K562 (cell line): ENCODE data around the gene RNF168. TPM values are rescaled to one million over a fixed set of nuclear protein-coding genes. Genes with fewer than 3 reads are reported as not detected.

ENCODE experiments used
- BHLHE40 ChIP-seq: IDR thresholded peaks from 2 replicates; pipeline ENCODE4 v1.6.1; 2011; ENCODE audit warnings: low read length, improper control_type of control experiment
- CXXC5 ChIP-seq: fragments of 250-450 bp; sonication (Bioruptor Pico); IDR thresholded peaks from 2 replicates; pipeline ENCODE4 v1.8.0; 2022; ENCODE audit warnings: inconsistent platforms, mild to moderate bottlenecking, moderate library complexity
- POLR2AphosphoS5 ChIP-seq: IDR thresholded peaks from 2 replicates; pipeline ENCODE4 v1.6.1; 2011; ENCODE audit warnings: mild to moderate bottlenecking, low read depth, low read length, moderate library complexity; ENCODE audit not compliant: control insufficient read depth, insufficient read depth
- RAD21 ChIP-seq, 2 experiments: fragments of 250-450 bp in 1 of 2; fragments of 450-650 bp in 1 of 2; sonication (Bioruptor Pico) in 1 of 2; formaldehyde crosslinking in 1 of 2; IDR thresholded peaks in 1 of 2; conservative IDR thresholded peaks in 1 of 2; 2 replicates each; pipeline versions ENCODE4 v1.4.0 to v1.8.0; 2020 to 2022; ENCODE audit warnings: mild to moderate bottlenecking in 2 of 2, moderate library complexity in 1 of 2
- TFE3 ChIP-seq: fragments of 450-650 bp; formaldehyde crosslinking; IDR thresholded peaks from 2 replicates; pipeline ENCODE4 v1.4.0; 2020; ENCODE audit warnings: mild to moderate bottlenecking, mixed read lengths
- ZBTB17 ChIP-seq: fragments of 450-650 bp; formaldehyde crosslinking; IDR thresholded peaks from 2 replicates; pipeline ENCODE4 v1.4.0; 2020; ENCODE audit warnings: mild to moderate bottlenecking
- ZNF143 ChIP-seq: sonication (generic); formaldehyde crosslinking; IDR thresholded peaks from 2 replicates; pipeline ENCODE4 v1.9.0; 2022; ENCODE audit warnings: mild to moderate bottlenecking, missing genetic modification reagents
- ZNF23 ChIP-seq: fragments of 250-450 bp; sonication (Bioruptor Pico); IDR thresholded peaks from 2 replicates; pipeline ENCODE4 v1.4.0; 2020; ENCODE audit warnings: mild to moderate bottlenecking
- ZNF41 ChIP-seq: fragments of 250-450 bp; sonication (Bioruptor Pico); conservative IDR thresholded peaks from 2 replicates; pipeline ENCODE4 v1.4.0; 2020; ENCODE audit warnings: mild to moderate bottlenecking
- polyA plus RNA-seq, 8 experiments: library from polyadenylated mRNA; depleted of rRNA in 4 of 8; stranded (reverse) in 5 of 8; unstranded in 3 of 8; fragments of >200 nt; fragmentation: Nextera tagmentation in 2 of 8; fragmentation: Illumina TruSeq in 1 of 8; extraction: Ambion mirVana in 2 of 8; extraction: Trizol in 1 of 8; gene quantifications; 2 replicates each; pipeline versions ENCODE4 v1.2.1 to v1.2.3, GENCODE V29; 2011 to 2014; ENCODE audit warnings: inconsistent platforms in 1 of 8, missing spikeins in 1 of 8
- total RNA-seq, 7 experiments: library from RNA; depleted of rRNA in 6 of 7; stranded (reverse); fragments of >200 nt in 6 of 7; fragmentation: Illumina TruSeq in 2 of 7; extraction: Trizol in 2 of 7; gene quantifications; 2 replicates each; pipeline versions ENCODE4 v1.2.1 to v1.2.3, GENCODE V29; 2011 to 2021; ENCODE audit warnings: low replicate concordance in 1 of 7
- TF ChIP-seq, protein P1 (sequence below), 2 experiments: fragments of 450-650 bp; formaldehyde crosslinking in 1 of 2; IDR thresholded peaks; 2 replicates each; pipeline versions ENCODE4 v1.4.0 to v1.6.1; 2014 to 2020; ENCODE audit warnings: mild to moderate bottlenecking in 2 of 2, borderline replicate concordance in 1 of 2, low read depth in 1 of 2
- TF ChIP-seq, protein P2 (sequence below), 2 experiments: fragments of 250-450 bp in 1 of 2; fragments of 450-650 bp in 1 of 2; sonication (Bioruptor Pico) in 1 of 2; IDR thresholded peaks; 2 replicates each; pipeline versions ENCODE4 v1.6.1 to v1.8.0; 2016 to 2021; ENCODE audit warnings: mild to moderate bottlenecking in 2 of 2, moderate library complexity in 2 of 2, missing compliant biosample characterization in 1 of 2, missing genetic modification characterization in 1 of 2
- TF ChIP-seq, protein P3 (sequence below): fragments of 450-650 bp; IDR thresholded peaks from 2 replicates; pipeline ENCODE4 v1.6.1; 2018; ENCODE audit not compliant: partially characterized antibody

RNF168 gene
- total and polyA plus RNA-seq, 9 of the 15 experiments (the other 6 are each of a cell fraction or from before 2014, with no cell fraction given), result 6.0 to 32.1 (median 16.6) TPM

DNA sequence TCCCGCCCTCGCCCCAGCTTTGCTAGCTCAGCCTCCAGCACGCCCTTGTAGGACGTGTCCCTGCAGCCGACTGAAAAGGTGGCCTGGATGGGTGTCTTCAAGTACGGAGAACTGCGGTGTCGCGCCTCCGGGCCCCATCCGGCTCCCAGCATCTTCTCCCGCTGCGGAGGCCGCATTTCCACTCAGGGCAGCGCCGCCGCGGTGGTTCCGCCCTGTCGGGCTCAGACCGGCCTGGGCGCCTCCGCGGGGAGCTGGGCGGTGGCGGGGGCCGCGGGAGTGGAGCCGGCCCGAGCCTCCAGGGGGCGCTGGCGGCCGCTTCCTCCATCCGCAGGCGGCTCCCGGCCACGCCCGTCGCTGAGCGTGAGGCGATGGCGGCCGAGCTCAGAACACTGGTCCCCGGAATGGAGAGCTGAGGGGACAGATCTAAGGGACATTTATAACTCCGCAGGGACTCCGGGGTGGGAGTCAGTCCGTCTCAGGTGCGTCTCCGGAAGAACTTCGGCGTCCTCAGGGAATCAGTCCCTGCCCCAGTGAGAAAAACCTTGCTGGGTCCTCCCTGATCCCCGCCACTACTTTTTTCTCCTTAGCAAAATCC lies 25.2 kb upstream of the RNF168 start (continued):
- TF ChIP-seq, protein P1, sequence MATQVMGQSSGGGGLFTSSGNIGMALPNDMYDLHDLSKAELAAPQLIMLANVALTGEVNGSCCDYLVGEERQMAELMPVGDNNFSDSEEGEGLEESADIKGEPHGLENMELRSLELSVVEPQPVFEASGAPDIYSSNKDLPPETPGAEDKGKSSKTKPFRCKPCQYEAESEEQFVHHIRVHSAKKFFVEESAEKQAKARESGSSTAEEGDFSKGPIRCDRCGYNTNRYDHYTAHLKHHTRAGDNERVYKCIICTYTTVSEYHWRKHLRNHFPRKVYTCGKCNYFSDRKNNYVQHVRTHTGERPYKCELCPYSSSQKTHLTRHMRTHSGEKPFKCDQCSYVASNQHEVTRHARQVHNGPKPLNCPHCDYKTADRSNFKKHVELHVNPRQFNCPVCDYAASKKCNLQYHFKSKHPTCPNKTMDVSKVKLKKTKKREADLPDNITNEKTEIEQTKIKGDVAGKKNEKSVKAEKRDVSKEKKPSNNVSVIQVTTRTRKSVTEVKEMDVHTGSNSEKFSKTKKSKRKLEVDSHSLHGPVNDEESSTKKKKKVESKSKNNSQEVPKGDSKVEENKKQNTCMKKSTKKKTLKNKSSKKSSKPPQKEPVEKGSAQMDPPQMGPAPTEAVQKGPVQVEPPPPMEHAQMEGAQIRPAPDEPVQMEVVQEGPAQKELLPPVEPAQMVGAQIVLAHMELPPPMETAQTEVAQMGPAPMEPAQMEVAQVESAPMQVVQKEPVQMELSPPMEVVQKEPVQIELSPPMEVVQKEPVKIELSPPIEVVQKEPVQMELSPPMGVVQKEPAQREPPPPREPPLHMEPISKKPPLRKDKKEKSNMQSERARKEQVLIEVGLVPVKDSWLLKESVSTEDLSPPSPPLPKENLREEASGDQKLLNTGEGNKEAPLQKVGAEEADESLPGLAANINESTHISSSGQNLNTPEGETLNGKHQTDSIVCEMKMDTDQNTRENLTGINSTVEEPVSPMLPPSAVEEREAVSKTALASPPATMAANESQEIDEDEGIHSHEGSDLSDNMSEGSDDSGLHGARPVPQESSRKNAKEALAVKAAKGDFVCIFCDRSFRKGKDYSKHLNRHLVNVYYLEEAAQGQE (IDR thresholded peaks at IDR 0.05; ENCODE audit: borderline replicate concordance), result peak; percentile 71; the same call in 1 of the 2 replicates
- TF ChIP-seq, protein P1 (CRISPR knock-in tag; IDR thresholded peaks at IDR 0.05; ENCODE audit: low read depth), result peak; percentile 55; the same call in 1 of the 2 replicates
- TF ChIP-seq, protein P2, sequence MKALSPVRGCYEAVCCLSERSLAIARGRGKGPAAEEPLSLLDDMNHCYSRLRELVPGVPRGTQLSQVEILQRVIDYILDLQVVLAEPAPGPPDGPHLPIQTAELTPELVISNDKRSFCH (CRISPR knock-in tag; IDR thresholded peaks at IDR 0.05), result no peak
- TF ChIP-seq, protein P2 (tag; IDR thresholded peaks at IDR 0.05), result peak; percentile 68
- 0 out of 2 replicates have a peak, but pooled peaks have one; percentile 13 for TF ChIP-seq BHLHE40
- TF ChIP-seq, protein P3, sequence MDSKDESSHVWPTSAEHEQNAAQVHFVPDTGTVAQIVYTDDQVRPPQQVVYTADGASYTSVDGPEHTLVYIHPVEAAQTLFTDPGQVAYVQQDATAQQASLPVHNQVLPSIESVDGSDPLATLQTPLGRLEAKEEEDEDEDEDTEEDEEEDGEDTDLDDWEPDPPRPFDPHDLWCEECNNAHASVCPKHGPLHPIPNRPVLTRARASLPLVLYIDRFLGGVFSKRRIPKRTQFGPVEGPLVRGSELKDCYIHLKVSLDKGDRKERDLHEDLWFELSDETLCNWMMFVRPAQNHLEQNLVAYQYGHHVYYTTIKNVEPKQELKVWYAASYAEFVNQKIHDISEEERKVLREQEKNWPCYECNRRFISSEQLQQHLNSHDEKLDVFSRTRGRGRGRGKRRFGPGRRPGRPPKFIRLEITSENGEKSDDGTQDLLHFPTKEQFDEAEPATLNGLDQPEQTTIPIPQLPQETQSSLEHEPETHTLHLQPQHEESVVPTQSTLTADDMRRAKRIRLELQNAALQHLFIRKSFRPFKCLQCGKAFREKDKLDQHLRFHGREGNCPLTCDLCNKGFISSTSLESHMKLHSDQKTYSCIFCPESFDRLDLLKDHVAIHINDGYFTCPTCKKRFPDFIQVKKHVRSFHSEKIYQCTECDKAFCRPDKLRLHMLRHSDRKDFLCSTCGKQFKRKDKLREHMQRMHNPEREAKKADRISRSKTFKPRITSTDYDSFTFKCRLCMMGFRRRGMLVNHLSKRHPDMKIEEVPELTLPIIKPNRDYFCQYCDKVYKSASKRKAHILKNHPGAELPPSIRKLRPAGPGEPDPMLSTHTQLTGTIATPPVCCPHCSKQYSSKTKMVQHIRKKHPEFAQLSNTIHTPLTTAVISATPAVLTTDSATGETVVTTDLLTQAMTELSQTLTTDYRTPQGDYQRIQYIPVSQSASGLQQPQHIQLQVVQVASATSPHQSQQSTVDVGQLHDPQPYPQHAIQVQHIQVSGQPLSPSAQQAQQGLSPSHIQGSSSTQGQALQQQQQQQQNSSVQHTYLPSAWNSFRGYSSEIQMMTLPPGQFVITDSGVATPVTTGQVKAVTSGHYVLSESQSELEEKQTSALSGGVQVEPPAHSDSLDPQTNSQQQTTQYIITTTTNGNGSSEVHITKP, result peak; percentile 60
- no peak for TF ChIP-seq ZNF143 (CRISPR knock-in tag)
- peak; percentile 68 for TF ChIP-seq CXXC5 (CRISPR knock-in tag)
- TF ChIP-seq ZBTB17 (CRISPR knock-in tag), result no peak
- TF ChIP-seq ZNF23 (CRISPR knock-in tag), result no peak
- no peak for TF ChIP-seq TFE3 (CRISPR knock-in tag)
- 0 out of 2 replicates have a peak, but pooled peaks have one; percentile 22 for TF ChIP-seq POLR2AphosphoS5
- TF ChIP-seq ZNF41 (CRISPR knock-in tag), result peak; percentile 6; the same call in 1 of the 2 replicates
- TF ChIP-seq RAD21 (CRISPR knock-in tag; conservative IDR thresholded peaks at IDR 0.05 in 1 of 2, IDR thresholded peaks at IDR 0.05 in 1 of 2), result peak; percentile 77 to 79
